HG02759 (cell line): ENCODE data around the gene CRACR2A.

ENCODE experiments used
- ATAC-seq: cut with Tn5 transposase; IDR thresholded peaks from one replicate; pipeline ENCODE4 v1.9.1; 2021; ENCODE audit warnings: mild to moderate bottlenecking, moderate library complexity; ENCODE audit not compliant: unreplicated experiment

CRACR2A gene

DNA sequence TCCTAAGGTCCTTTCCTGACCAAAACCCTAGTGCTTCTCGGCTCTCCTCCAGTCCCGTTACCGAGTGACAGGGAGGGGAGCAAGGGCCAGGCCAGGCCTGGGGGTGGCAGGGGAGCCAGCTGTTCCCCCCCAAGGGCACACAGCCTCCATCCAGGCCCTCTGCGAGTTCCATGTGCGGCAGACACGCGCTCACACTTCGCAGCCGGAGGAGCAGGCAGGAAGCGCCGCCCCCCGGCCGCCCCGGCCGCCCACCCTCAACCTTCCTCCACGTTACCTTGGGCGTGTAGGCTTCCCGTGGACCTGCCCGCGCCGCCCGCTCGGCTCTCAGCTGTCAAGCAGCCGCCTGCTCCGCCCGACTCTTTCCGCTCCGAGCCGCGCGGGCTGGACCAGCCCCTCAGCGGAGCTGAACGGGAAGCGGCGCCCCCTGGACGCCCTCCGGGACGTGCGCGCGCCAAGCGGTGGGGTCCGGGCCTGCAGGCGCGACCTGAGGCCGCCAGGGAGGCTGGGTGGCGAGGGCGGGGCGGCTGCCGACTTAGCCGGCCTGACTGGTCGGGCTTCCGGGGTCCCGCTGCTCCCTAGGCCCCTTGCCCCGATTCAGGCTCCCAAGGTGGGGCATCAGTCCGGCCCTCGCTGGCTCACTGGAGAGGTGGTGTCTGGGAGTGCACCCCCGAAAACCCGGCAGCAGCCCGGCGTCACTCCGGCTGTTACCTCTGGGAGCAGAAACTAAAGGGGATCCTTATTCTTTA, at the start of gene CRACR2A:
CRACR2A (minus strand) TSS at position 369 of the 746 bp plus-strand sequence. CDS start 56,110 bp downstream, outside the sequence.
- peak; percentile 90 for ATAC-seq

DNA sequence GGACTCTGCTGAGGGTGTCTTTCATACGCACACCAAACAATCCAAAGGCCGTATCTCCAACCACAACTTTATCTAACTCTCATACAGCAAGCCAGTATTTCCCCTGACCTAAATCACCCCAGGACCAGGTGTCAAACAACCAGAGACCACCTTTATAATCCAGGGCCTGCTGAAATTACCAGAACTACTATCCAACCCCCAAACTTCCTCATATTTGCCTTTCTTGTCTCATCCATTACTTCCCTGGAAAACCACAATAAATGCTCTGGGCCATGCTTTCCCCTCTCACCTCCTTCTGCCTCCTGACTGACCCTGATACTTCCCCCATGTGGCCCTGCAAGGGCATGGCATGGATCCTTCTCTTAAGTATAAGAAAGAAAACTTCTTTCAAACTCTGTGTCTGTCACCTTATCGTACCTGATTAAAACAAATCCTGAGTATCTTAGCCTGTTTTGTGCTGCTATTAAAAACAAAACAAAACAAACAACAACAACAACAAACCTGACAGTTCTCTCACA, 44.7 kb upstream of the CRACR2A start:
- no peak for ATAC-seq

- no peak for ATAC-seq
Observed at GRCh38 chr12:3795492-3796133, 42.7 kb upstream of the CRACR2A start.

DNA sequence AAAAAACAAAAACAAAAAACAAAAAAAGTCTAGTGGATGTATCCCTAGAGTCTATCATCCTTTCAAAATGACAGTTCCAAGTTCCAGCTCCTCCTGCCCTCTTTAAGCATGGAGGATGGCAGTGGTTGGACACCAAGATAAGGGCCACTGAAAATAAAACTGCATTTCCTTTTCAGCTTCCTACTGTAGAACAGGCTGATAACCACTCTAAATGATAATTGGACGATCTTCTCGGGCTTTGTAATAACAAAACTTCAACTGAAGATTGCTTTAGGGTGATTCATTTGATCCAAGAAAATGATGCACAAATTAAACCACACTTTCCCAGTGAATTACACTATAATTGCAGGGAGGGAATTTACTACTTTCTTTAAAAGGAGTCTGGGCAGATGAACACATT, 42.2 kb upstream of the CRACR2A start:
- ATAC-seq: no peak

DNA sequence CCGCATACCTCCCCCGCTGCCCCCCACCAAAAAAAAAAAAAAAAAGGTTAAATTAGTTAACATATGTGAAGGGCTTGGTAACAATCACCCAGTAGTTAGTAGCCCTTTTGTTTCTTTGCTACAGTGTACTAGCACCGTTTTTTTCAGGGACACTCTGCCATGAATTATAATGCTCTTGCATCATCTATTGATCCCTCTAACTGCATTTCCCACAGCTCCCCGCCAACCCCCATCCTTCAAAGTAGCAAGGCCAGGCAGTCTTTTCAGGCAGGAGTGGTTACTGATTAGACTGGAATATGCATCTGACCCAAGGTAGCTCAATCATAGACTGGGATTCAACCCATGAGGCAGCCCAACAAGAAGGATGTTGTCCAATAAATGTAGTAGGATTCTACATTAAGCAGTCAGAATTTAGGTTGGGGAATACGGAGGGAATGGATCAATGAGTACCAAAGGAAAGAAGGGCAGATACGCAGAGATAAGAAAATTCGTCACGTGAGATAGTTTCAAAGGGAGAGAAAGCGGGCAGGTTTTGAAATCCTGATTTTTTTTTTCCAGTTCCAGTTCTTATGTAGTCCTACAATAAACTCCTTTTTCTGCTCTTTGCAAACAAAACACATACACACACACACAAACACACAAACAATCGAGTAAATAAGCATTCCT, 39.8 kb upstream of the CRACR2A start:
- no peak for ATAC-seq

- ATAC-seq: no peak
Observed at GRCh38 chr12:3791256-3791874, 38.5 kb upstream of the CRACR2A start.

DNA sequence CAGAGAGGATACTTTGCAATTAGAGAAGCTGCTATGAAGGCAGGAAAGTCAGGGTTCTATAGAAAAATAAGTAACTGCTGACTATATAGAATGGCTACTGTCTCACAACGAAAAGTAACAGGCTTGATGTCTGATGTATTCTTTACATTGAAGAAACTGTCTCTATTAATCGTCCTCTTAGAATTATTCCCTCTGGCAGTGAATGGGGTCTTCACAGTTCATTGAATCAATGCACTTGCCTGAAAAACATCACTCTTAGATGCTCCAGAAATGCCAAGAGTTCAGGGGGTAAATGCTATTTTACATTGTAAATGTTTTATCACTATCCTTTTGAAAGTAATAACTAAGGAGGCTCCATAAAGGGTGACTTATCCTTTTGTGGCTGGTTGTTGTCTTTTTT, 37.7 kb upstream of the CRACR2A start:
- ATAC-seq: no peak

DNA sequence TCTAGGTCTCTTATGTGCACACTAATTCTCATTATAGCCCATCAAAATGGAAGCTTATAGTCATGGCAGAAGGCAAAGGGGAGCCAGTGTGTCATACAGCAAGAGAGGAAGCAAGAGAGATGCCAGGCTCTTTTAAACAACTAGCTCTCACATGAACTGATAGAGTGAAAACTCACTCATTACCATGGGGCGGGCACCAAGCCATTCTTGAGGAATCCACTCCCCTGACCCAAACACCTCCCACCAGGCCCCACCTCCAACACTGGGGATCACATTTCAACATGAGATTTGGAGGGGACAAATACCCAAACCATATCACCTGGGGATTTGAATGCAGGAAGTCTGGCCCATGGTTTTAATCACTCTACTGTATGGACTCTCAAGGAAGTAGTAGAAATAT, 36.9 kb upstream of the CRACR2A start:
- ATAC-seq: no peak

GRCh38 chr12:3777206-3777809, 24.4 kb upstream of the CRACR2A start:
- ATAC-seq: no peak

DNA sequence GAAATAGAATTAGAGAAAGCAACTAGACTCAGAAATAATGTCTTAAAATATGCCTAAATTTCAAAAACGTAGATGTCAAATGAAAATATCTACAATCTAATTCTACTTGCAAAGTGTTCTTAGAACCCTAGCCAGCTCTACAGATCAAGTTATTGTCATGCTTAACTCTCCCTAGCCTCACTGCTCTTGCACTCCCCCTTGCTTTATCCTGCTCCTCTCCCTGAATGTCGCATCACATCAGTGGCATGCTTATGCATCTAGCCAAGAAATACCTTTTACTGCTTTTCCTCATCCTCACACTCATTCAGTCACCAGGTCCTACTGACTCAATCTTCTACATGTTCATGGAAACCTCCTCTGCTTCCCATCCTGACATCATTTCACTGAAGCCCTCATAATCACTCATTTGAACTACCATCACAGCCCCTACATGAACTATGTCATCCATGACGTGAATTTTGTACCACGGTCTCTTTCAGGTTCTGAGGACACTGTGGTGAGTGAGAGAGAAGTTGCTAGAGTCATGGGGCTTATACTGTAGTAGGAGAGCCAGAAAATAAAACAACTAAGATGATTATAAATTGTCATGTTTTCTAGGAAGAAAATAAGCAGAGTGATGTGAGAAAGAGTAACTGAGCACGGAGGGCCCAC, 22.6 kb upstream of the CRACR2A start:
- ATAC-seq: no peak

- ATAC-seq: no peak
Observed at GRCh38 chr12:3772380-3772779, 19.5 kb upstream of the CRACR2A start.

DNA sequence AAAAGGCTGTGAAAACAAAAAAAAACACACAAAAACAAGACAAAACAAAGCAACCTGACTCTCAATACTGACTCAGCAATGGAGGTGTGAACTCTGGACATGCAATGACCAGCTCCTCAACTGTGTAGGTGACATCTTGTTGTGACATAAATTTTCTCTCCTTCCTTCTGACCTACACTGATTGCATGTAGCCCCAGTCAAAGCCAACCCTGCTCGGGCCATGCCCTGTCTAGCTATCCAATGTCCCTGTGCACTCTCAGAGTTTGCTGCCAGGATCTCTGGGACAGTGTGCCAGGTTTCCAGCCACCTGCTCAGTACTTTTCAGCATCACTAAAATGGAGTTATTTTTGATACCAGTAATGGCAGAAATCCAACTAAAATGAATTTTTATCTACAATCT, 18.9 kb upstream of the CRACR2A start:
- ATAC-seq: no peak

- ATAC-seq: no peak
Observed at GRCh38 chr12:3770891-3771290, 18.0 kb upstream of the CRACR2A start.

DNA sequence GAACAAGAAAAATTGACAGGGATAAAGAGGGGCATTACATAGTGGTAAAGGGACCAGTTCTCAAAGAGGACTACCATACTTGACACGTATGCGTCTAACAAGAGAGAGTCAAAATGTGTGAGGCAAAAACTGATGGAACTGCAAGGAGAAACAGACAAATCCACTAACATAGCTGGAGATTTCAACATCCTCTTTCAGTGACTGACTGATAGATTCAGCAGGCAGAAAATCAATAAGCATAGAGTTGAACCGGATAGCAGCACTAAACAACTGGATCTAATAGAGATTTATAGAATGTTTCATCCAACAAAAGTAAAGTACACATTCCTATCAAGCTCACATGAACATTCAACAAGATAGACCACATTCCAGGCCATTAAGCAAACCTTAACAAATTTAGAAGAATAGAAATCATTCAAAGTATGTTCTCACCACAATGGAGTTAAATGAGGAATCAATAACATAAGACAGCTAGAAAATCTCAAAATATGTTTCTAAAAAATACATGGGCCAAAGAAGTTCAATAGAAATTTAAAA, 16.1 kb upstream of the CRACR2A start:
- ATAC-seq: no peak

DNA sequence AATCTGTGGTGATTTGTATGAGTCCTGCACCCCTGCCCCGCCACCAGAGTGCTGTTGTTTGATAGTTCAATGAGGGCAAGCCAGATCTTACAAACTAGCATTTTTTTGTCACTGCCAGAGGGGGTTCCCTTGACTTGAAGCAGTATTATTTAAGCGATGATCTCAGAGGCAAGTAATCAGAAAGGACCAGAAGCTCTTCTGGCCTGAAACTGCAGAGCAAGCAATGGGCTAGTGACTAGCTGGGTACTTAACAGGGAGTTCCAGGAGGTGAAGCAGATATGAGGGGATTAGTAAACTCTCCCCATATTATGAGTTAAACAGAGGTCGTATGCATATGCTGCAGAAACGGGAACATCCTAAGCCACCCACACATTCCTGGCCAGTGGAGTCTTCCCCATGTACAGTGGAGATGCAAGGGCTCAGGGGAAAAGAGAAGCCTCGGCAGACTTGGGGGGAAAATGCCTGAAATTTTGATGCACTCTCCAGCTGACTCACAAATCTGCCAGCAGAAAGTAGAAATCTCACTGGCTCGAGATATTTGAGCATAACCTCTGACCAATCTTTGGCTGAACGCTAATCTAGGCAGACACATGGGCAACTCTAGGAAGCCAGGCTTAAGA, 8.3 kb upstream of the CRACR2A start:
- ATAC-seq: no peak

DNA sequence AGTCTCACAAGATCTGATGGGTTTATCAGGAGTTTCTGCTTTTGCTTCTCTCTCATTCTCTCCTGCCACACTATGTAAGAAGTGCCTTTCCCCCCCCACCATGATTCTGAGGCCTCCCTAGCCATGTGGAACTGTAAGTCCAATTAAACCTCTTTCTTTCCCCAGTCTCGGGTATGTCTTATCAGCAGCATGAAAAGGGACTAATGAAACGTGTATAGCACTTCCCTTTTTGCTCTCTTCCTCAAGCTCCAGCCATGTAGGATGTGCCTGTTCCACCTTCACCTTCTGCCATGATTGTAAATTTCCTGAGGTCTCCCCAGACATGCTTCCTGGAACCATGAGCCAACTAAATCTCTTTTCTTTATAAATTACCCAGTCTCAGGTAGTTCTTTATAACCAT, 7.0 kb upstream of the CRACR2A start:
- ATAC-seq: no peak

GRCh38 chr12:3757261-3757660, 4.4 kb upstream of the CRACR2A start:
- ATAC-seq: no peak

DNA sequence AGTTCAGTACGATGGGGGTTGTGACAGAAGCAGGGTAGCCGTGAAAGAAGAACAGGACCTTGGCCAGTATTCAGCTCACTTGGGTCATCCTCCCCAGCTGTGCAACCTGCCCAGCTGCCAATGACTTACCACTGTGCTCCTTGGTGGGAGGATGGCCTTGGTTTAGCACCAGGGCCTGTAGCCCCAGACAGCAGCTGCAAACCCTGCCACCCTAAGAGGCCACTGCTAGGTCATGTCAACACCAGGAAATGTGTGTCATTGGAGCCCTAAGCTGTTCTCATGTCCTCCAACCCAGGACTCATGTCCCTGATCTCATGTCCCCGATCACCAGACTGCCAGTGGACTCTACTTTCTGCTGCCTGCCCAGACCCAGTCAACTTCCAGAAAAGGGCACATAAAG, 3.0 kb upstream of the CRACR2A start:
- no peak for ATAC-seq

GRCh38 chr12:3753544-3754284, 805 bp upstream of the CRACR2A start:
- ATAC-seq: no peak
